Psoas muscle (tissue), 8 donors: ENCODE measurements around the gene ADRB2. TPM values are rescaled to one million over a fixed set of nuclear protein-coding genes. Genes with fewer than 3 reads are reported as not detected.

Experiments
- ATAC-seq, 4 donors: fragments of 200-7000 bp; cut with Tn5 transposase; one replicate each; pipeline ENCODE4 v1.9.1; 2020; ENCODE audit warnings: moderate library complexity in 3 of 4, mild to moderate bottlenecking in 2 of 4
- DNase-seq, 2 donors: peaks; one replicate each; pipeline ENCODE4 v3.0.0-alpha.2; 2020
- H3K27ac ChIP-seq: fragments of 200-600 bp; one replicate; pipeline ENCODE4 v1.8.0; 2022
- H3K27me3 ChIP-seq, 3 donors: fragments of 200-600 bp in 1 of 3; one replicate each; pipeline versions ENCODE4 v1.6.1 to v1.8.0; 2013 to 2022; ENCODE audit warnings: low read length in 2 of 3, mild to moderate bottlenecking in 2 of 3, moderate library complexity in 1 of 3; ENCODE audit not compliant: insufficient read depth in 3 of 3
- H3K36me3 ChIP-seq, 2 donors: fragments of 200-600 bp in 1 of 2; one replicate each; pipeline versions ENCODE4 v1.6.1 to v1.8.0; 2013 to 2022; ENCODE audit warnings: low read depth in 1 of 2, mild to moderate bottlenecking in 1 of 2, moderate library complexity in 1 of 2; ENCODE audit not compliant: insufficient read depth in 1 of 2
- H3K4me1 ChIP-seq: fragments of 200-600 bp; one replicate; pipeline ENCODE4 v1.8.0; 2022
- H3K4me3 ChIP-seq: fragments of 200-600 bp; one replicate; pipeline ENCODE4 v1.8.0; 2022; ENCODE audit warnings: mild to moderate bottlenecking
- H3K9me3 ChIP-seq: fragments of 200-600 bp; one replicate; pipeline ENCODE4 v1.8.0; 2022
- WGBS, 3 donors: extraction: QIAGEN DNeasy Blood & Tissue Kit; methylation state at CpG; one replicate each; pipeline versions ENCODE4 v1.1.6 to v1.1.7; 2013; 5-methylcytosine and 5-hydroxymethylcytosine counted together
- intact Hi-C, 2 donors: fragments of 100-400 bp; cut with DNase I; formaldehyde crosslinking; loops; one replicate each; pipeline versions ENCODE4 v1.11.0 to v1.14.2; 2022
- polyA plus RNA-seq, 3 donors: library from polyadenylated mRNA; stranded (reverse); fragments of 200-250 nt; gene quantifications; one replicate each; pipeline ENCODE4 v1.2.3, GENCODE V29; 2013
- total RNA-seq, 4 donors: library from RNA; stranded (reverse); fragmentation: NEBNext Ultra II Directional in 2 of 4; extraction: Animal tissue kit (Norgen Biotek cat#: 25700) in 2 of 4; gene quantifications; one replicate each; pipeline versions ENCODE4 v1.2.1 to v1.2.4, GENCODE V29; 2021 to 2023
- TF ChIP-seq, protein P1 (sequence below): fragments of 200-600 bp; IDR thresholded peaks from one replicate; pipeline ENCODE4 v1.8.0; 2022; ENCODE audit warnings: antibody characterized with exemption
- donor health status: healthy with polysubstance abuse.
- donor health status: DM: no; HTN: no; CAD: no; lungs with moderate emphysema.
- donor health status: Bipolar disorder and iron deficiency.
- donor health status: healthy.
- donor health status: DM: yes; HTN: yes; CAD: no.
- donor health status: DM: no; HTN: no; CAD: no.
- donor health status: DM: no; HTN: no; CAD: no.
- donor health status: DM: yes; HTN: yes; CAD: no.

Gene ADRB2
- total and polyA plus RNA-seq, 7 donors = 1.3 to 11.1 (median 5.6) TPM

DNA sequence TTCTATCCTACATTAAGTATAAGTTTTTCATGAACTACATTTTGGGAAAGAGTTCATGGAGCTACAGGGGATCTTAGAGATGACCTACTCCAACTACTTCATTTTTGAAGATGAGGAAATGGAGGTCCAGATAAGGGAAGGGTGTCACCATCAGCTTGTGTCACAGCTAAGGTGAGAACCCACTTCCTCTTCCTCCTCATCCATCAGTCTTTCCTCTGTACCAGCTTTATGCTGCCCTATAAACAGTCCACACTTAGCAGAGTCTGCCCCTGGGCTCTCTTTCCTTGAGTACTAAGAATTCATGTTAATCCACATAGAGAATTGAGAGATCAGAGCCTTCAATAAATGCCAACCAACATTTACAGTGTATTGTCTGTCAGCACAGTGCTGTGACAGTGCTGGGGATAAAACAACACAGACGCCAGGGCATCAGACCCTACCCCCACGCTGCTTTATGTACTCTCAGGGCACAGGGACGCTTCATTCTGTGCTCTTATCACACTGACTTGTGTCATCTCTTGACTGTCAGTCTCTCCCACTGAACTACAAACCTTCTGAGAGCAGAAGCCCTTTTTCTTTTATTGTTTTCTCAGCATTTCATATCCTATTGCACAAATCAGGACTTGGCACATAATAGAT is 22.1 kb downstream of the ADRB2 start:
- Histone ChIP-seq H3K36me3 (peaks cover 6% of the 10 kb centered on the region in 2 donors), H3K9me3 (no peaks in the 10 kb centered on the region), H3K4me1 (peaks cover 31% of the 10 kb centered on the region), H3K27me3 (no peaks in the 10 kb centered on the region), H3K4me3 (no peak overlapping the region), H3K27ac (no peak overlapping the region)
- intact Hi-C loops = no loop called here
- WGBS, 3 donors = 86 to 93% (median 88%) methylated on average over 3 of the region's 3 CpGs
- ATAC-seq (no peak), DNase-seq (no peak)
- TF ChIP-seq, protein P1, sequence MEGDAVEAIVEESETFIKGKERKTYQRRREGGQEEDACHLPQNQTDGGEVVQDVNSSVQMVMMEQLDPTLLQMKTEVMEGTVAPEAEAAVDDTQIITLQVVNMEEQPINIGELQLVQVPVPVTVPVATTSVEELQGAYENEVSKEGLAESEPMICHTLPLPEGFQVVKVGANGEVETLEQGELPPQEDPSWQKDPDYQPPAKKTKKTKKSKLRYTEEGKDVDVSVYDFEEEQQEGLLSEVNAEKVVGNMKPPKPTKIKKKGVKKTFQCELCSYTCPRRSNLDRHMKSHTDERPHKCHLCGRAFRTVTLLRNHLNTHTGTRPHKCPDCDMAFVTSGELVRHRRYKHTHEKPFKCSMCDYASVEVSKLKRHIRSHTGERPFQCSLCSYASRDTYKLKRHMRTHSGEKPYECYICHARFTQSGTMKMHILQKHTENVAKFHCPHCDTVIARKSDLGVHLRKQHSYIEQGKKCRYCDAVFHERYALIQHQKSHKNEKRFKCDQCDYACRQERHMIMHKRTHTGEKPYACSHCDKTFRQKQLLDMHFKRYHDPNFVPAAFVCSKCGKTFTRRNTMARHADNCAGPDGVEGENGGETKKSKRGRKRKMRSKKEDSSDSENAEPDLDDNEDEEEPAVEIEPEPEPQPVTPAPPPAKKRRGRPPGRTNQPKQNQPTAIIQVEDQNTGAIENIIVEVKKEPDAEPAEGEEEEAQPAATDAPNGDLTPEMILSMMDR = no peak

- no peaks in the 10 kb centered on the region for H3K9me3 ChIP-seq
- 82 to 86% (median 84%) methylated on average over 4 of the region's 4 CpGs for WGBS, 3 donors
- DNase-seq (no peak), ATAC-seq (peak in 2 of 4 donors; percentile 25 to 27)
- TF ChIP-seq, protein P1 = no peak
- H3K27ac ChIP-seq = no peak overlapping the region
- intact Hi-C loops = no loop called here
- no peaks in the 10 kb centered on the region for H3K27me3 ChIP-seq
- H3K36me3 ChIP-seq = peaks cover 6% of the 10 kb centered on the region in 2 donors
- peaks cover 37% of the 10 kb centered on the region for H3K4me1 ChIP-seq
- H3K4me3 ChIP-seq = no peak overlapping the region
These were observed 23.1 kb downstream of the ADRB2 start for GRCh38 chr5:148849461-148849860.

- no peaks in the 10 kb centered on the region for H3K27me3 ChIP-seq
- peaks cover 6% of the 10 kb centered on the region in 2 donors for H3K36me3 ChIP-seq
- 87 to 91% (median 91%) methylated on average over 2 of the region's 2 CpGs for WGBS, 3 donors
- intact Hi-C loops = no loop called here
- H3K4me1 ChIP-seq = peaks cover 49% of the 10 kb centered on the region
- no peak overlapping the region for H3K4me3 ChIP-seq
- no peak overlapping the region for H3K27ac ChIP-seq
- no peak for ATAC-seq
- no peaks in the 10 kb centered on the region for H3K9me3 ChIP-seq
- TF ChIP-seq, protein P1 = no peak
- DNase-seq = no peak
These were observed 24.4 kb downstream of the ADRB2 start for GRCh38 chr5:148850836-148851235.

- Histone ChIP-seq H3K9me3 (no peaks in the 10 kb centered on the region), H3K27ac (no peak overlapping the region), H3K4me3 (no peak overlapping the region), H3K27me3 (no peaks in the 10 kb centered on the region), H3K36me3 (peaks cover 6% of the 10 kb centered on the region in 2 donors), H3K4me1 (peaks cover 70% of the 10 kb centered on the region)
- intact Hi-C loops = no loop called here
- WGBS, 3 donors = 84 to 98% (median 89%) methylated on average over 2 of the region's 2 CpGs
- ATAC-seq = no peak
- TF ChIP-seq, protein P1 = no peak
- DNase-seq = no peak
These were observed 27.5 kb downstream of the ADRB2 start for GRCh38 chr5:148853868-148854267.
